Esophagus (tissue), 2 donors: ENCODE measurements around the gene FIGNL2. TPM values are rescaled to one million over a fixed set of nuclear protein-coding genes. Genes with fewer than 3 reads are reported as not detected.

Experiments used
- H3K27ac ChIP-seq, 2 donors: one replicate each; pipeline ENCODE4 v1.5.1; 2013; ENCODE audit warnings: low read depth in 2 of 2, mild to moderate bottlenecking in 2 of 2, inconsistent platforms in 1 of 2, low read length in 1 of 2, moderate library complexity in 1 of 2
- H3K27me3 ChIP-seq, 2 donors: one replicate each; pipeline ENCODE4 v1.6.1; 2013; ENCODE audit warnings: low read length in 2 of 2, control low read depth in 1 of 2, mild to moderate bottlenecking in 1 of 2; ENCODE audit not compliant: insufficient read depth in 2 of 2, control insufficient read depth in 1 of 2
- H3K36me3 ChIP-seq, 2 donors: one replicate each; pipeline ENCODE4 v1.6.1; 2013; ENCODE audit warnings: low read length in 1 of 2; ENCODE audit not compliant: control insufficient read depth in 2 of 2, insufficient read depth in 2 of 2
- H3K4me1 ChIP-seq, 2 donors: one replicate each; pipeline ENCODE4 v1.6.1; 2013; ENCODE audit warnings: low read length in 1 of 2; ENCODE audit not compliant: control insufficient read depth in 2 of 2, insufficient read depth in 2 of 2
- H3K4me3 ChIP-seq, 2 donors: one replicate each; pipeline ENCODE4 v1.5.1; 2013; ENCODE audit warnings: low read length in 2 of 2, mild to moderate bottlenecking in 2 of 2, low read depth in 1 of 2, moderate library complexity in 1 of 2
- H3K9me3 ChIP-seq, 2 donors: one replicate each; pipeline ENCODE4 v1.6.1; 2013; ENCODE audit warnings: mild to moderate bottlenecking in 2 of 2, low read depth in 1 of 2, low read length in 1 of 2, moderate library complexity in 1 of 2; ENCODE audit not compliant: control insufficient read depth in 2 of 2, insufficient read depth in 1 of 2
- WGBS, 2 donors: extraction: QIAGEN DNeasy Blood & Tissue Kit; methylation state at CpG; one replicate each; pipeline ENCODE4 v1.1.7; 2013; 5-methylcytosine and 5-hydroxymethylcytosine counted together
- polyA plus RNA-seq, 2 donors: library from polyadenylated mRNA; stranded (reverse); fragments of 200-250 nt; gene quantifications; one replicate each; pipeline ENCODE4 v1.2.3, GENCODE V29; 2013
- donor health status: healthy with polysubstance abuse.
- donor health status: Bipolar disorder and iron deficiency.

Gene FIGNL2
- polyA plus RNA-seq, 2 donors, result 0.06 to 0.08 TPM

DNA sequence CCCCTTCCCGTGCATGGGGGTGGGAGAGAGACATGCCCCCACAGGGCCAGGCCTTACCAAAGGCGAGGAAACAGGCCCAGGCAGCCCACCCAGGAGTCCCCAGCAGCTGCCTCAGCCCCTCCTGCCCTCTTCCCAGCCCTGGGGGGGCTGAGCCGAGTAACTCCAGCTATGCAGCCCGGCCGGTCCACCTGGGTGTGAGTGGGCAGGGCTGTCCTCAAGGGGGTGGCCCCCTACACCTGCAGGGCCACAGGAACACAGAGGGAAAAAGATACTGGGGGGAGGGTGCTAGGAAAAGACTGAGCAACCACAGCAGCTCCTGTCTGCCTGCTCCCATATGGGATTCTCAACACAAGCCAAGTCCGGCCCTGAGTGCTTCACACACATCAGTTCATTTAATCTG is 7.6 kb downstream of the FIGNL2 start:
- WGBS, 2 donors, result 71 to 81% methylated on average over 6 of the region's 6 CpGs
- Histone ChIP-seq H3K4me1 (no peaks in the 10 kb centered on the region), H3K27me3 (peaks cover 0 to 2% of the 10 kb centered on the region in 2 donors), H3K4me3 (no peak overlapping the region), H3K27ac (no peak overlapping the region), H3K36me3 (no peaks in the 10 kb centered on the region), H3K9me3 (no peaks in the 10 kb centered on the region)

DNA sequence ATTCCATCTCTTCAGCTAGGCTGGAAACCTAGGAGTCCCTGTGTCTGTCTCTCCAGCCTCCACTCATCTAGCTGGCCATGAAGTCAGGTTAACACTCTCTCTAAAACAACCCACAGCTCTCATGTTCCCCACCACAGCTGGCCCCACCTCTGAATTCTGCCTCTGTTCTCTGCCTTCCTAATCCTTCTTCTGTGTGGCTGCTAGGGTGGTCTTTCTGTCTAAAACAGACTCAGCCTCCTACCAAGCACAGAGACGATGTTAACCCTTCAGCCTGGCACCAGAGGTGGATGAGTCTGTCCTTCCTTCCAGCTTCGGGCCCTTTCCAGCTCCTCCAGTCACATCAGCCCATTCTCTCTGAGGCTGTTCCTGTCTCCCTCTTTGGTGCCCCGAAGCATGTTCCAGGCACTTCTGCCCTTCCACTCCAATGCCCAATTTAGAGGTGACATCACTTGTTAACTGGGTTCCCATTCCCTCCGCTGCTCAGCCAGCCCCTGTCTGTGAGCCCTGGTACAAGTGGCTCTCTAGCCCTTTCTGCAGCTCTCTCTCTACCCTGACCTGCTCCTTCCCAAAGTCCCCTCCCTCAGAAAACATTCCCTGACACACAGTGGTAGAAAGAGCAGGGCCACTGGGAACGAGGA is 9.1 kb downstream of the FIGNL2 start:
- Histone ChIP-seq H3K4me3 (no peak overlapping the region), H3K4me1 (no peaks in the 10 kb centered on the region), H3K27me3 (no peaks in the 10 kb centered on the region), H3K36me3 (no peaks in the 10 kb centered on the region), H3K9me3 (no peaks in the 10 kb centered on the region), H3K27ac (no peak overlapping the region)
- 72 to 75% methylated on average over 5 of the region's 5 CpGs for WGBS, 2 donors

DNA sequence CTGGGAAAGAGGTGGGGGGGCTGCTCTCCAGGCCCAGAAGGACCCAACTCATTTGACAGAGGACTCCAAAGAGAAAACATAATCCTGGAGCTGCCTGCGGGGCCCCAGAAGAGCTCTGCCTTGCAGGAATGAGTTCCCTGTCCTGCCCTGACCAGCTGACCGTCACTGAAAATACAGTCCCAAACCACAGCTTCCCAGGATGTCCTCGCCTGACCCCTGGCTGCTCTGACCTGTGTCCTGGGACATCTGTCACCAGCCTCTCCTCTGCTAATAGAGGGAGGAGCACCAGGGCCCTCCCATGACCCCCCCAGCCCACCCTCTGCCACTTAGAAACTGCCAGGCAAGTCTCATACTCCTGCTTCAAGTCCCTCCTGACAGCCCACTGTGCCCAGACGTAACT is 9.8 kb downstream of the FIGNL2 start:
- Histone ChIP-seq H3K9me3 (no peaks in the 10 kb centered on the region), H3K36me3 (no peaks in the 10 kb centered on the region), H3K27me3 (no peaks in the 10 kb centered on the region), H3K27ac (no peak overlapping the region), H3K4me1 (no peaks in the 10 kb centered on the region), H3K4me3 (no peak overlapping the region)
- WGBS, 2 donors, result 54 to 65% methylated on average over 4 of the region's 4 CpGs

DNA sequence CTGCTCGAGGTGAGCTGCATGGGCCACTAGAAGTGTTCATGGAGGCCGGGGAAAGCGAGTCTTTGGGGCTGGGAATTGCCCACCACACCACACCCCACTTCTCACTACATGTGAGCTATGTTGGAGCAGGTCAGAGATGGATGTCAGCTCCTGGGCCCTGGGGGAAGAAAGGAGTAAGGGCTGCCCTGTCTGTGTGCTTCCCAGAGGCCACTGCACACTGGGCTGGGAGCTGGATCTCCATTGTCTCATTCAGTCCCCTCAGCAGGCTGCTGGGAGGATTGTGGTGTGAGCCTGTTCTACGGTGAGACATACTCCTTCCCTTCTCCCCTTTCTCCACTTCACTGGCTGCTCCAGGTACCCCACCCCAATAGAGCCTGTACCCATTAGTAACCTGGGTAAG is 10.5 kb downstream of the FIGNL2 start:
- 67 to 73% methylated on average over 4 of the region's 4 CpGs for WGBS, 2 donors
- no peak overlapping the region for H3K4me3 ChIP-seq
- no peak overlapping the region for H3K27ac ChIP-seq
- no peaks in the 10 kb centered on the region for H3K36me3 ChIP-seq
- H3K4me1 ChIP-seq, result peaks cover 0 to 2% of the 10 kb centered on the region in 2 donors
- no peaks in the 10 kb centered on the region for H3K27me3 ChIP-seq
- no peaks in the 10 kb centered on the region for H3K9me3 ChIP-seq

DNA sequence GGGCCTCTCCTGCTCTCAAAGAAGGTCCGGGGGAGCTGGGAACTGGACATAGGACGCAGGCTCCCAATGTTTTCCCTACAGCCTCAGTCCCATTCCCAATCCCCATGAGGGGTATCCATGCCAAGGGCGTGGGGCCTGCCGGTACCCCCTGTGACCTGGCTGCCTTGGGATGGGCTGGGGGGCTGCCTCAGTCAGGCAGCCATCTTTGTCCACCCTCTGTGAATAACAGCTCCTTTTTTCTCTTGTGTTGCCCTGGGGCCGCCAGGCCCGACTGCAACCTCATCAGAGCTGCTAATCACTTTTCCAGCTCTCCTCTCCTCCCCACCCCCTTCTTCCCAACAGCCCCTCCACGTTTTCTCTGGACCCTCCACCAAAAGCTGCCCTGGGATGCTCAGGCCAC is 11.2 kb downstream of the FIGNL2 start:
- H3K9me3 ChIP-seq, result no peaks in the 10 kb centered on the region
- 73 to 76% methylated on average over 7 of the region's 7 CpGs for WGBS, 2 donors
- no peaks in the 10 kb centered on the region for H3K27me3 ChIP-seq
- peaks cover 0 to 2% of the 10 kb centered on the region in 2 donors for H3K4me1 ChIP-seq
- H3K4me3 ChIP-seq, result no peak overlapping the region
- no peaks in the 10 kb centered on the region for H3K36me3 ChIP-seq
- H3K27ac ChIP-seq, result no peak overlapping the region

DNA sequence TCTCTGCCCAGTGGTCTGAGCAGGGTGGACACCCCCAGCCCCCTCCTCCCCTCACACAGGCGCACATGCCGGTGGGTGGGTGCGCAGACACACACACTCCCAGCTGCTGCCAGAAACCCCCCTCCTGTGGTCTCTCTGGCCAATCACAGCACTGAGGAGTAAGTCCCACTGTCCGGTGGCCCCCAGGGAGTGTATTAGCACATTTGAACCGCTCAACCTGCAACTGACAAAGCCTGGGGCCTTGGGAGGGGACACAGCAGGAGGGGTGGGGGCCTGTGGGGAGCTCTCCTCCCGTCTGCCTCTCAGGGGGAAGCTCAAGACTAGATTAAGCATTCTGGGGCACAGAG is 11.7 kb downstream of the FIGNL2 start:
- Histone ChIP-seq H3K4me3 (no peak overlapping the region), H3K4me1 (peaks cover 0 to 2% of the 10 kb centered on the region in 2 donors), H3K27me3 (no peaks in the 10 kb centered on the region), H3K36me3 (no peaks in the 10 kb centered on the region), H3K9me3 (no peaks in the 10 kb centered on the region), H3K27ac (no peak overlapping the region)
- 66 to 74% methylated on average over 6 of the region's 6 CpGs for WGBS, 2 donors

DNA sequence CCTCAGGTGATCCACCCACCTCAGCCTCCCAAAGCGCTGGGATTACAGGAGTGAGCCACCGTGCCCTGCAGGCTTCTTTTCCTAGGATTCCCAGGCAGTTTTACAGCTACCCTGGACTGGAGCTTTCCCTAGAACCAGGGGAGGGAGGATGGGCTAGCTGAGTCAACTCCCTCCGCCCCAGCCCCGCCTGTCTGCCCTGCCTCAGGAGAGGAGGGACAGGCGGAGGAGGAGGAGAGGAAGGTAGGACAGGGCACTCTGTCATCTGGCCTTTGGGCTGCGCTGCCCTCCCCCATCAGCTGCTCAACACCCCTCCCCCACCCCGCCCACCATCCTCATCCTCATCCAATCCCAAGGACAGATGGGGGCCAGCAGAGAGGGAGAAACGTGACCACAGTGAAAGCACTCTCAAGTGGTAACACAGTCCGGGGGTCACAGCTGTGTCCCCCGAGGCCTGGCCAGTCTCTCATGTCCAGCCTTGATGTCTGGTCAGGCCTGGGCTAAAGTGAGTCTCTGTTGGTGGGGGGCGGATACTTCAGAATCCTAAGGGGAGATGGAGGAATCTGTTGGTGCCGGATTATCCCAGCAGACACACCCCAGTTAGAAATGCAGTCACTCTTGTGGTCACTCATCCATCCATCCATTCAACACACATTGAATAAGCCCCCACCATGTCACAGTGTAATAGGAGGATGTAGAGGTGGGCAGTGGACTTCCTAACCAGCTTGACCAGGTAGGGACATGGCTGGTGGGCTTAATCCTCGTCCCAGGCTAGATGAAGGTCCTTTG is 12.3 kb downstream of the FIGNL2 start:
- H3K27ac ChIP-seq, result no peak overlapping the region
- H3K4me1 ChIP-seq, result peaks cover 0 to 2% of the 10 kb centered on the region in 2 donors
- WGBS, 2 donors, result 53 to 61% methylated on average over 10 to 13 of the region's 13 CpGs
- H3K27me3 ChIP-seq, result no peaks in the 10 kb centered on the region
- no peak overlapping the region for H3K4me3 ChIP-seq
- no peaks in the 10 kb centered on the region for H3K9me3 ChIP-seq
- H3K36me3 ChIP-seq, result no peaks in the 10 kb centered on the region

DNA sequence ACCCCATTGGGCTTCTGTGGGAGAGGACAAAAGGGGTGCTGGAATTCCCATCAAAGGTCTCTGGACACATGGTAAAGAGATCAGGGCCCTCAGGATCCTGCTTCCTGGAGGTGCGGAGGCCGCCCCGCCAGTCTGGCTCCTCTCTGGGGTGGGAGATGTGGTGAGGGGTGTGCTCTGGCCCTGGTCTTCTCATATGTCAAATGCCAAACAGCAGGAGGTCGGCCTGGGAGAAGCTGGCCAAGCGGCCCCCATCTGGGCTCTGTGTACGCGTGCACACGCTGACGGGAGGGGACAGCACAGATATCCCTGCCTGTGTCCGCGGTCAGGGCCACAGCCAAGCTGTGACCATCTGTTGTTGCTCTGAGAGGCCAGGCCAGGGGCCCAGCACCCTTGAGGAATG is 14.1 kb downstream of the FIGNL2 start:
- Histone ChIP-seq H3K4me3 (no peak overlapping the region), H3K36me3 (no peaks in the 10 kb centered on the region)
- 70 to 79% methylated on average over 11 of the region's 11 CpGs for WGBS, 2 donors

DNA sequence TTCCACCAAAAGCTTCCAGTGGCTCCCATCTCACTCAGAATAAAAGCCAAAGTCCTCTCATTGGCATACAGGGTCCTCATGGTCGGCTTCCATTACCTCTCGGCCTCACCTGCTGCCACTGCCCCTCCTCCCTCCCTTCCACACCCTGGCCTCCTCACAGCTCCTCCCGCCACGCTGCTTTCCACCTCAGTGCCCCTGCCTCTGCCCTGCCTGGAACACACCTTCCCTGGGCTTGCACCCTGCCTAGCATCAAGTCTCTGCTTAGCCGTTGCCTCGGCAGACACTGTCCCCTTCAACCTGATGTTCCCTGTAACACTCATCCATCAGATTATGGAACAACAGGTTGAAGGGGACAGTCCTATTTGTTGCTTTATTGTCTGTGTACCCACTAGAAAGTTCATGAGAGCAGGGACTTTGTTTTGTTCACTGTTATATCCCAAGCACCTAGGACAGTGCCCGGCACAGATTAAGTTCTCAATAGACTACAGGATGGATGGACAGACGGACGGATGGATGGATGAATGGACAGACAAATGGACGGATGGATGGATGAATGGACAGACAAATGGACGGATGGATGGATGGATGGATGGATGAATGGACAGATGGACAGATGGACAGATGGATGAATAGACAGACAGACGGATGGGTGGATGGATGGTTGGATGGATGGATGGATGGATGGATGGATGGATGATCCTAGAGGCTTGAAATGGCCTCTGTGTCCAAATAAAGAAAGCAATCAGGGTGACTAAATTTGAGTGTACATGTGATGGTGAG is 14.9 kb downstream of the FIGNL2 start:
- Histone ChIP-seq H3K4me3 (no peak overlapping the region), H3K27me3 (no peaks in the 10 kb centered on the region), H3K4me1 (peaks cover 0 to 2% of the 10 kb centered on the region in 2 donors), H3K27ac (no peak overlapping the region), H3K9me3 (no peaks in the 10 kb centered on the region), H3K36me3 (no peaks in the 10 kb centered on the region)
- 65 to 76% methylated on average over 12 of the region's 12 CpGs for WGBS, 2 donors

More for the DNA sequence above, 14.1 kb downstream of the FIGNL2 start:
- no peak overlapping the region for H3K27ac ChIP-seq
- H3K27me3 ChIP-seq, result no peaks in the 10 kb centered on the region
- H3K4me1 ChIP-seq, result peaks cover 0 to 2% of the 10 kb centered on the region in 2 donors
- no peaks in the 10 kb centered on the region for H3K9me3 ChIP-seq
